ENCODE results near the gene CARMIL1. TPM values are rescaled to one million over a fixed set of nuclear protein-coding genes. Genes with fewer than 3 reads are reported as not detected.

CARMIL1 gene
- total RNA-seq, 1 donor from 2014 or later: 3.4 TPM

DNA sequence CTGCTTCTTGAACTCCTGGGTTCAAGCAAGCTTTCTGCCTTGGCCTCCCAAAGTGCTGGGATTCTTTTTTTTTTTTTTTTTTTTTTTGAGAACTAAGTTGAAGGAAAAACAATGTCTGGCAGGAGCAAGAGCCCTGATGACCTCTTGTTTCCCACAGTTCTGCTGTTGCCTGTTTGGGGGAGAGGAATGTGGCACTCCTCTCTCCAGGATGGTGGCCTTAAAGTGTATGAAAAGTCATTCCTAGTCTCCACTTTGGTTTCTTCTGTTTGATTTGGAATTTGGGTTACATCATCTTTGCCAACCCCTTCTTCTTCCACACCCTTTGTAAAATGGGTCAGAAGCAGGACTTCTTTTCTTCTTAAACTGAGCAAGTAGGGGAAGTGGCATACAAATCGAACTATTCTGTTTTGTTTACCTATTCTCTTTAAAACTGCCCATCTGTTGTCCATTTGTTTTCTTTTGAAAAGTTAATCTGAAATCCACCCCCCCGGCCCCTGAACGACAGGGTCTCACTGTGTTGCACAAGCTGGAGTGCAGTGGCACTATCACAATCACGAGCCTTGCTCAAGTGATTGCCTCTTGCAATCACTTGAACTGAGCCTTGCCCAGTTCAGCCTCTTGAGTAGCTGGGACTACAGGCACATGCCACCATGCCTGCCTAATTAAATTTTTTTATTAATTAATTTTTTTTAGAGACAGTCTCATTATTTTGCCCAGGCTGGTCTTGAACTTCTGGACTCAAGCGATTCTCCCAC, 11.3 kb downstream of the CARMIL1 start:
- peaks cover 1% of the 10 kb centered on the region for H3K36me3 Mint-ChIP-seq (ENCODE audit: low read depth)
- H3K27ac Mint-ChIP-seq: no peak overlapping the region
- intact Hi-C loops (cut with micrococcal nuclease): no loop called here
- H3K9me3 Mint-ChIP-seq: no peaks in the 10 kb centered on the region
- no peak for ATAC-seq (ENCODE audit: low read depth)
- no peaks in the 10 kb centered on the region for H3K27me3 Mint-ChIP-seq
- H3K4me1 Mint-ChIP-seq: peaks cover 3% of the 10 kb centered on the region
- no peak for DNase-seq
- no peak overlapping the region for H3K4me3 Mint-ChIP-seq
- ChIA-PET CTCF (no interaction called here), POLR2A (no interaction called here)
- TF ChIP-seq, protein P1, sequence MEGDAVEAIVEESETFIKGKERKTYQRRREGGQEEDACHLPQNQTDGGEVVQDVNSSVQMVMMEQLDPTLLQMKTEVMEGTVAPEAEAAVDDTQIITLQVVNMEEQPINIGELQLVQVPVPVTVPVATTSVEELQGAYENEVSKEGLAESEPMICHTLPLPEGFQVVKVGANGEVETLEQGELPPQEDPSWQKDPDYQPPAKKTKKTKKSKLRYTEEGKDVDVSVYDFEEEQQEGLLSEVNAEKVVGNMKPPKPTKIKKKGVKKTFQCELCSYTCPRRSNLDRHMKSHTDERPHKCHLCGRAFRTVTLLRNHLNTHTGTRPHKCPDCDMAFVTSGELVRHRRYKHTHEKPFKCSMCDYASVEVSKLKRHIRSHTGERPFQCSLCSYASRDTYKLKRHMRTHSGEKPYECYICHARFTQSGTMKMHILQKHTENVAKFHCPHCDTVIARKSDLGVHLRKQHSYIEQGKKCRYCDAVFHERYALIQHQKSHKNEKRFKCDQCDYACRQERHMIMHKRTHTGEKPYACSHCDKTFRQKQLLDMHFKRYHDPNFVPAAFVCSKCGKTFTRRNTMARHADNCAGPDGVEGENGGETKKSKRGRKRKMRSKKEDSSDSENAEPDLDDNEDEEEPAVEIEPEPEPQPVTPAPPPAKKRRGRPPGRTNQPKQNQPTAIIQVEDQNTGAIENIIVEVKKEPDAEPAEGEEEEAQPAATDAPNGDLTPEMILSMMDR (IDR thresholded peaks at IDR 0.05): no peak

DNA sequence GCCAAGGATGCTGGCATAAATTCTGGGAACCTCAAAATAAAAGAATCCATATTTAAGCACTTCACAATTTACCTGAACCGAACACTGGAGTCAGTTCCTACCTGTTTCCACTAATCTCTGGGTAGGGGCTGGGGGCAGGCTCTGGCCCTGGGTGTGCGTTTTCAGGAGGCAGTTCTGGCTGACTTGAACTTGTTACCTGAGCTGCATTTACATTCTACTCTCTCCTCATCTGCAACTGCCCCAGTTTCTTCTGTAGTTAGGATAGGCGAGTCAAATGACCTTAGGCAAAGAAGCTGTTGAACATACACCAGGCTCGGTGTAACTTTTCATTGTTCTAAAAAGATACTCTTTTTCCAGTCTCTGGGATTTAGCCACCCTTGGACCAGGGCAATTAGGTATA, 13.2 kb downstream of the CARMIL1 start:
- intact Hi-C loops (cut with micrococcal nuclease): no loop called here
- ChIA-PET CTCF (interaction anchor here (0.9 kb wide), 1 partner anchor 13 kb away, joined by 3 read pairs; no protein-coding TSS in a partner anchor), POLR2A (interaction anchor here (2.3 kb wide), 1 partner anchor 13 kb away, joined by 6 read pairs; the partner anchor contains the start of gene CARMIL1)
- no peak overlapping the region for H3K27ac Mint-ChIP-seq
- H3K4me1 Mint-ChIP-seq: peaks cover 22% of the 10 kb centered on the region
- ATAC-seq (ENCODE audit: low read depth): no peak
- TF ChIP-seq, protein P1 (IDR thresholded peaks at IDR 0.05): no peak
- no peaks in the 10 kb centered on the region for H3K27me3 Mint-ChIP-seq
- no peaks in the 10 kb centered on the region for H3K36me3 Mint-ChIP-seq (ENCODE audit: low read depth)
- H3K9me3 Mint-ChIP-seq: no peaks in the 10 kb centered on the region
- DNase-seq: no peak
- no peak overlapping the region for H3K4me3 Mint-ChIP-seq

DNA sequence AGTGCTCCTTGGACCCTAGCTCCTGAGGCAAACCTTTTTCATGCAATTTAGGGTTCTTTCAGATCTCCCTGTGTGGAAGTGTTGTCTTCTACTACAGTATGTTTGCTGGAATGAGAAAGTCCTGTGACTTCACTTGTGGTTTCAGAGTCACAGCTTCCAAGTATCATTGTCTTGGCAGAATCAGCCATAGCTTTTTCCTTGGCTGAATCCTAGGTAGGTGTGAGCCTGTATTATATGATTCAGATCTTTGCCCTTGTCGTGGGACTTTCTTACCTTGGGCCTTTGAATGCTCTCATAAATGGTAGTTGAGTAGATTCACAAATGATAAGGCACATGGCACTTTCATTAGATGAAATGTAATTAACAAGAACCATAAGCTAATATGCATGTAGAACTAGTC, 16.5 kb downstream of the CARMIL1 start:
- Mint-ChIP-seq H3K27ac (no peak overlapping the region), H3K4me3 (no peak overlapping the region), H3K36me3 (ENCODE audit: low read depth) (no peaks in the 10 kb centered on the region), H3K9me3 (no peaks in the 10 kb centered on the region), H3K4me1 (peaks cover 51% of the 10 kb centered on the region), H3K27me3 (no peaks in the 10 kb centered on the region)
- intact Hi-C loops (cut with micrococcal nuclease): no loop called here
- POLR2A ChIA-PET: no interaction called here
- no peak for DNase-seq
- TF ChIP-seq, protein P1 (IDR thresholded peaks at IDR 0.05): no peak
- ATAC-seq (ENCODE audit: low read depth): no peak
- CTCF ChIA-PET: interaction anchor here (1.0 to 1.4 kb wide), 2 partner anchors 16 to 17 kb away, joined by 4 to 5 read pairs; partner anchors contain the start of gene CARMIL1

DNA sequence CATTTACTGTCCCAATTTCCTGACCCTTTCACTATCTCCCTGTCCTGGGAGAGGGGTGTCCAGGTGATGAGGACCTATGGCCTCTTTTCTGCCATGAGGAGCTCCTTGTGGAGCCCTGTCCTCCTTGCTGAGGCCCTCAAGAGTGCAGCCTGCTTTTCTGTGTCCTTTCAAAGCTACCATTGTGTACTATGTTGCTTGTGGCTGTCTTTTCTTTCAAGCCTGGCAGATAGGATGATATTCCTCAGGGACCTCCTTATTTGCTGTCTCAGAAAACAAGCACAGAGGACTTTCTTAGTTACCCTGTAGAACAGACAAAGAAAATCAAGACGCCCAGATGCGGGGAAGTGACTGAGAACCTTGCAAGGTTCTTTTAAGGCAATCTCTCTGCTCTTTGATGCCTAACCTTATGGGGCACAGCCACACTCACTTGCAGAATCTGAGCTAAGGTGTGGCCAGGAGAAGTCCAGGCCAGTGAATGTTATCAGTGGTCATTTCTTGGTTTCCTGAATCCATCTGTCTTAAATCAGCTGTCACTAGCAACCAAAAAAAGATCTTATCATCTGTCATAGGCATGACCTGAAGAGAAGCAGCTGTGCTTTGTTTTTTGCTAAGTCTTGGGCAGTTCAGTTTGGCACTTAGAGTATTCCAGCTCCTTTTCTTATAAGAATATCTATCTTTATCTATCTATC, 17.2 kb downstream of the CARMIL1 start:
- ChIA-PET CTCF (interaction anchor here (1.4 kb wide), 1 partner anchor 17 kb away, joined by 5 read pairs; the partner anchor contains the start of gene CARMIL1), POLR2A (no interaction called here)
- intact Hi-C loops (cut with micrococcal nuclease): no loop called here
- DNase-seq: no peak
- H3K4me1 Mint-ChIP-seq: peaks cover 59% of the 10 kb centered on the region
- no peak for ATAC-seq (ENCODE audit: low read depth)
- no peaks in the 10 kb centered on the region for H3K9me3 Mint-ChIP-seq
- TF ChIP-seq, protein P1 (IDR thresholded peaks at IDR 0.05): no peak
- H3K4me3 Mint-ChIP-seq: no peak overlapping the region
- H3K27ac Mint-ChIP-seq: no peak overlapping the region
- no peaks in the 10 kb centered on the region for H3K36me3 Mint-ChIP-seq (ENCODE audit: low read depth)
- H3K27me3 Mint-ChIP-seq: no peaks in the 10 kb centered on the region

DNA sequence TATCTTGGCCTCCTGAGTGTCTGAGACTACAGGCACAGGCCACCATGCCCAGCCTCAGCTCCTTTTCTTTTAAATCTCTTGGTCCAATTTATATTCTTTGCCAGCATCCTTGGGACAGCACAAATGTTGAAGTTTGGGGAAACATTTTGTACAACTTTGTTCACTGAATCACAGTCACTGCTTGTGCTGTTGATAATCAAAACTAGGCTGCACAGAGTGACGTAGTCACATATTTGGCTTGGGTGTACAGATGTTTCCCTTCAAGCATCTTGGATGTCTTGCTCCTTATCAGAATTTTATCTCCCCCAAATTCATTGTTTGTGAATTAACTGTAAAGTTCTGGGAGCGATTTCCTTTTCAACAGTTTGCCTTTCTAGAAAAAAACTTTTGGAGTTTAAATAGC, 17.9 kb downstream of the CARMIL1 start:
- ATAC-seq (ENCODE audit: low read depth) (no peak), DNase-seq (no peak)
- Mint-ChIP-seq H3K4me1 (peaks cover 65% of the 10 kb centered on the region), H3K9me3 (no peaks in the 10 kb centered on the region), H3K27ac (no peak overlapping the region), H3K4me3 (no peak overlapping the region), H3K27me3 (no peaks in the 10 kb centered on the region), H3K36me3 (ENCODE audit: low read depth) (no peaks in the 10 kb centered on the region)
- POLR2A ChIA-PET: no interaction called here
- TF ChIP-seq, protein P1 (IDR thresholded peaks at IDR 0.05): no peak
- intact Hi-C loops (cut with micrococcal nuclease): no loop called here
- CTCF ChIA-PET: interaction anchor here (1.4 kb wide), 1 partner anchor 18 kb away, joined by 5 read pairs; the partner anchor contains the start of gene CARMIL1
